Activated naive CD8-positive, alpha-beta T cell (primary cell): ENCODE results near the gene LETM1.

Experiments used
- H3K27ac Mint-ChIP-seq: one replicate; pipeline ENCODE4 v1.8.0; 2021; ENCODE audit warnings: mixed read lengths
- H3K27me3 Mint-ChIP-seq: one replicate; pipeline ENCODE4 v1.8.0; 2021; ENCODE audit warnings: mixed read lengths
- H3K36me3 Mint-ChIP-seq: one replicate; pipeline ENCODE4 v1.8.0; 2021; ENCODE audit warnings: mixed read lengths
- H3K4me1 Mint-ChIP-seq: one replicate; pipeline ENCODE4 v1.8.0; 2021; ENCODE audit warnings: low read depth, mixed read lengths
- H3K4me3 Mint-ChIP-seq: one replicate; pipeline ENCODE4 v1.8.0; 2021; ENCODE audit warnings: mild to moderate bottlenecking, mixed read lengths
- H3K9me3 Mint-ChIP-seq: one replicate; pipeline ENCODE4 v1.8.0; 2021; ENCODE audit warnings: low read depth, mixed read lengths

LETM1 gene

DNA sequence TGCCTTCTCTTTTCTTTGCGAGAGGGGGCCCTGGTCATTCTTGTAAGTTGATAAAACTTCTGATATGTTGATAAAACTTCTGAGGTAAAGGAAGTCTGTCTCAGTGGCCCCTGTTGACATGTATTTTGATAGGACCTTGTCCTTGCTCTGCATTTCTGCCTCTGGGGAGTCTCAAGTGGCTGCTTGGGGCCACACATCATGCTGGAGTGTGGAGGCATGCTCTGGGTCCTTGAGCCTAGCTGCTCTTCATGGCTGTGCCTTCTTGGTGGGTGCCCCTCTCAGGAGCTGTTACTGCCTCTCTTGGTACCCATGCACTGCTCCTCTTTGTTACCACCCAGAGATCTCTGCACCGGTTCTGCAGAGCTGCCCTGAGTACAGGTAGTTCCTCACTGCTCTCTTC lies 29.5 kb upstream of the LETM1 start:
- H3K4me3 Mint-ChIP-seq, result no peak overlapping the region
- no peak overlapping the region for H3K27ac Mint-ChIP-seq
- peaks cover 5% of the 10 kb centered on the region for H3K36me3 Mint-ChIP-seq
- peaks cover 22% of the 10 kb centered on the region for H3K4me1 Mint-ChIP-seq
- H3K27me3 Mint-ChIP-seq, result no peaks in the 10 kb centered on the region
- H3K9me3 Mint-ChIP-seq, result no peaks in the 10 kb centered on the region

GRCh38 chr4:1883583-1883982 lies 27.6 kb upstream of the LETM1 start:
- H3K4me3 Mint-ChIP-seq, result no peak overlapping the region
- H3K27me3 Mint-ChIP-seq, result no peaks in the 10 kb centered on the region
- no peak overlapping the region for H3K27ac Mint-ChIP-seq
- H3K4me1 Mint-ChIP-seq, result peaks cover 27% of the 10 kb centered on the region
- peaks cover 3% of the 10 kb centered on the region for H3K36me3 Mint-ChIP-seq
- H3K9me3 Mint-ChIP-seq, result no peaks in the 10 kb centered on the region

GRCh38 chr4:1882850-1883271 lies 26.9 kb upstream of the LETM1 start:
- H3K9me3 Mint-ChIP-seq, result no peaks in the 10 kb centered on the region
- H3K36me3 Mint-ChIP-seq, result peaks cover 3% of the 10 kb centered on the region
- no peaks in the 10 kb centered on the region for H3K27me3 Mint-ChIP-seq
- H3K4me3 Mint-ChIP-seq, result no peak overlapping the region
- no peak overlapping the region for H3K27ac Mint-ChIP-seq
- H3K4me1 Mint-ChIP-seq, result peaks cover 30% of the 10 kb centered on the region

GRCh38 chr4:1880332-1880731 lies 24.4 kb upstream of the LETM1 start:
- Mint-ChIP-seq H3K4me3 (no peak overlapping the region), H3K27me3 (no peaks in the 10 kb centered on the region), H3K4me1 (peaks cover 27% of the 10 kb centered on the region), H3K36me3 (no peaks in the 10 kb centered on the region), H3K9me3 (no peaks in the 10 kb centered on the region), H3K27ac (no peak overlapping the region)

DNA sequence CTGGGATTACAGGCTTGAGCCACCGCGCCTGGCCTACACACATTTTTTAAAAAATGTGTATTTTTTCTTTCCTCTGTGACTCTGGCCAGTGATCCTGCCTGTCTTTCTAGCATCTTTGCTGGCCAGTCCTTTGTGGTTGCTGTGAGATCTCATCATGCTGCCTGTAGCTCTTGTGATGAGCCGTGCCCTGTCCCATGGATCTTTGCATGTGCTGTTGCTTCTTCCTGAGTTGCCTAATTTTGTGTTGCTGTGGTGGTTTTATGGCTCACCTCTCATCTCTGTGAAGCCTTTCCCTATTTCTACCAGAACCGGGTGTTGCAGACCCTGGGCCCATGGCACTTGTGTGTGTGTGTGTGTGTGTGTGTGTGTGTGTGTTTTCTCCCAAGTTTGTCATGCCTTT lies 23.5 kb upstream of the LETM1 start:
- Mint-ChIP-seq H3K4me1 (peaks cover 29% of the 10 kb centered on the region), H3K4me3 (no peak overlapping the region), H3K36me3 (no peaks in the 10 kb centered on the region), H3K27ac (no peak overlapping the region), H3K9me3 (no peaks in the 10 kb centered on the region), H3K27me3 (no peaks in the 10 kb centered on the region)

- Mint-ChIP-seq H3K27me3 (no peaks in the 10 kb centered on the region), H3K4me1 (peaks cover 44% of the 10 kb centered on the region), H3K27ac (peak overlapping the region; percentile 30), H3K9me3 (no peaks in the 10 kb centered on the region), H3K36me3 (no peaks in the 10 kb centered on the region), H3K4me3 (peak overlapping the region; percentile 61)
Observed at GRCh38 chr4:1874201-1874600, 18.2 kb upstream of the LETM1 start.

DNA sequence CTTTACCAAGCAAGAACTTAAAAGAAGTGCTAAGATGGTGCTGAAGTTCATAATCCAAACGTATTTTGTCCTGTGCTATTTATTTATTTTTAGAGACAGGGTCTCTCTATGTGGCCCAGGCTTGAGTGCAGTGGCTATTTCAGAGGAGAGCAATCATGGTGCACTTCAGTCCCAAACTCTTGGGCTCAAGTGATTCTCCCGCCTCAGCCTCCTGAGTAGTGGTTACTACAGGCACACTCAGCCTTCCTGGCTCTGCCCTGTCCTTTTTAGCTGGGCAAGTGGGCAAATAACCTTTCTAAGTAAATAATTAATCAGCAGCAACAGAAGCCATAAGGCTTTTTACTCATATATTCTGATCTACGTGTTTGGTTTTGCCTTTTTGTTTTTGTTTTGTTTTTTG lies 17.8 kb upstream of the LETM1 start:
- Mint-ChIP-seq H3K27me3 (no peaks in the 10 kb centered on the region), H3K4me1 (peaks cover 42% of the 10 kb centered on the region), H3K36me3 (no peaks in the 10 kb centered on the region), H3K4me3 (peak overlapping the region; percentile 61), H3K27ac (no peak overlapping the region), H3K9me3 (no peaks in the 10 kb centered on the region)

- Mint-ChIP-seq H3K36me3 (no peaks in the 10 kb centered on the region), H3K27me3 (no peaks in the 10 kb centered on the region), H3K27ac (peak overlapping the region; percentile 92), H3K4me3 (peak overlapping the region; percentile 93), H3K4me1 (peaks cover 37% of the 10 kb centered on the region), H3K9me3 (no peaks in the 10 kb centered on the region)
Observed at GRCh38 chr4:1873291-1873690, 17.3 kb upstream of the LETM1 start.

DNA sequence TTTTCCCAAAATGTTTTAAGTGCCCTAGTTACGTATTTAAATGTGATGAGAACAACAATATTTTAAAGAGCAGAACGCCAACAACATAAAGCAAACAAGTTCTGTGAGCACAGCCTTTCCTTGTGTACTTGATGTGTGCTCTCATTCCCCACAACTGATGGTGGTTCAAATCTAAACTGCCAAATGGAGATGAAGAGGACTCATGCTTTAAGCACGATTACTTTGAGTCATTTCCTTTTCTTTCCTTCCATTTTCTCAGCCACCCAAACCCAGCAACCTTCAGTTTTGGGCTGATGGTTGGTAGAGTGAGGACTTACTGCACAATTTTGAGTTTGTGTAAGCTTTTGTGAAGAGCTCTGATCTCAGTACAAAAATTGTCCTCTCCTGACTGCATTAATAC lies 16.9 kb upstream of the LETM1 start:
- Mint-ChIP-seq H3K4me1 (peaks cover 37% of the 10 kb centered on the region), H3K9me3 (no peaks in the 10 kb centered on the region), H3K27ac (peak overlapping the region; percentile 92), H3K4me3 (peak overlapping the region; percentile 93), H3K27me3 (no peaks in the 10 kb centered on the region), H3K36me3 (no peaks in the 10 kb centered on the region)

GRCh38 chr4:1871471-1872021 lies 15.6 kb upstream of the LETM1 start:
- Mint-ChIP-seq H3K9me3 (no peaks in the 10 kb centered on the region), H3K27ac (no peak overlapping the region), H3K4me1 (peaks cover 32% of the 10 kb centered on the region), H3K36me3 (no peaks in the 10 kb centered on the region), H3K27me3 (no peaks in the 10 kb centered on the region), H3K4me3 (peak overlapping the region; percentile 42)

DNA sequence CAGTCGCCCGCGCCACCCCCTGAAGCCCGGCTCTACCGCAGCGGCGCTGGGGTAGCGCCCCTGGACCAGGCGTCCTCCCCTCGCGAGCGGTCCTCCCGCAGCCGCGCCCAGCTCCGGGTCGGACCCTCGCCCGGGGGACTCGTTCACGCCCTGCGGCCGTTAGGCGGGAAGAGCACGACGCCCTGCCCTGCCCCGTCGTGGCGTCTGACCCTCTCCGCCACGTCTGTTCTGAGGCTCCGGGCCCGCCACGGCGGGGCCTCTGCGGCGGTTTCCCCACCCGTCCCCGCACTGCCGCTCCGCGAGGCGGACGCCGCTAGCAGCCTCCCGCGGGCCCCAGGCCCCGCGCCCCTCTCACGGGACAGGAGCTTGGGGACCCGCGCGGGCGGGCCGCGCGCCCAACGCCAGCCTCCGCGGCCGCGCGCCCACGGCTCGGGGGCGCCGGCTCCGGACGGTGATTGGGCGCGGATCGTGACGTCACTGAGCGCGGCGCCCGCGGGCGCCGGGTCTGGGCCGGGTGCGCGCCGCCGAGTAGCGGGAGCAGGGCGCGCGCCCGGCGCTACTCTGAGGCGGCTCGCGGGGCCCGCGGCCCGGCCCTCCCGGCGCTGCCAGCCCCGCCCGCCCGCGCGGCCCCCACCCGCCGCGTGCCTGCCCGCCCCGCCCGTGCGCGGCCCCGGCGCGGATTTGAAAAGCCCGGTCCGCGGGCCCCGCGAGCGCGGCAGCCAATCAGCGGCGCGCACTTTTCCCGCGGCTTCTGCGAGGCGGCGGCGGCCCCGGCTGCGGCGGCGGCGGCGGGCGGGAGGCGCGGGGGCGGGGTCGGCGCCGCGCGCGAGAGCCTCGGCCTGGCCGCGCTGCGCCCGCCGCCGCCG lies 14.9 kb upstream of the LETM1 start, which contains the start of gene NSD2:
TSS of gene NSD2 (plus strand) at position 816 of the 866 bp plus-strand sequence. CDS start 29,262 bp downstream, outside the sequence.
- no peaks in the 10 kb centered on the region for H3K9me3 Mint-ChIP-seq
- H3K4me3 Mint-ChIP-seq, result peak within 1 kb of the TSS; percentile 93
- peak within 1 kb of the TSS; percentile 92 for H3K27ac Mint-ChIP-seq
- peaks cover 32% of the 10 kb centered on the region for H3K4me1 Mint-ChIP-seq
- no peaks in the 10 kb centered on the region for H3K27me3 Mint-ChIP-seq
- no peaks in the 10 kb centered on the region for H3K36me3 Mint-ChIP-seq

- H3K4me1 Mint-ChIP-seq, result peaks cover 32% of the 10 kb centered on the region
- no peaks in the 10 kb centered on the region for H3K9me3 Mint-ChIP-seq
- peak overlapping the region; percentile 84 for H3K4me3 Mint-ChIP-seq
- H3K27ac Mint-ChIP-seq, result peak overlapping the region; percentile 90
- H3K27me3 Mint-ChIP-seq, result no peaks in the 10 kb centered on the region
- no peaks in the 10 kb centered on the region for H3K36me3 Mint-ChIP-seq
Observed at GRCh38 chr4:1870328-1870577, 14.3 kb upstream of the LETM1 start.

GRCh38 chr4:1869530-1870327 lies 13.8 kb upstream of the LETM1 start:
- Mint-ChIP-seq H3K4me1 (peaks cover 32% of the 10 kb centered on the region), H3K27me3 (no peaks in the 10 kb centered on the region), H3K36me3 (no peaks in the 10 kb centered on the region), H3K27ac (peak overlapping the region; percentile 90), H3K9me3 (no peaks in the 10 kb centered on the region), H3K4me3 (peak overlapping the region; percentile 84)

- Mint-ChIP-seq H3K27ac (no peak overlapping the region), H3K9me3 (no peaks in the 10 kb centered on the region), H3K27me3 (no peaks in the 10 kb centered on the region), H3K4me1 (peaks cover 24% of the 10 kb centered on the region), H3K36me3 (no peaks in the 10 kb centered on the region), H3K4me3 (no peak overlapping the region)
Observed at GRCh38 chr4:1868912-1869311, 13.0 kb upstream of the LETM1 start.

DNA sequence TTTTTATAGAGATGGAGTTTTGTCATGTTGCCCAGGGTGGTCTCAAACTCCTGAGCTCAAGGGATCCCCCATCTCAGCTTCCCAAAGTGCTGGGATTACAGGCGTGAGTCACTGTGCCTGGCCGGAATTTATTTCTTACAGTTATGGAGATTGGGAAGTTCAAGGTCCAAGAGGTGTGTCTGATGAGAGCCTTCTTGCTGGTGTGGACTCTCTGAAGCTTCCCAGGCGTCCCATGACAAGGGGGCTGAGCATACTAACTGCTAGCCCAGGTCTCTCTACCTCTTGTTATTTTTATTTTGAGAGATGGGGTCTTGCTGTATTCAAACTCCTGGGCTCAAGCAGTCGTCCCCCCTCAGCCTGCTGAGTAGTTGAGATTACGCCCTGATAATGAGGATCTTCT lies 12.3 kb upstream of the LETM1 start:
- H3K27ac Mint-ChIP-seq, result no peak overlapping the region
- H3K9me3 Mint-ChIP-seq, result no peaks in the 10 kb centered on the region
- no peaks in the 10 kb centered on the region for H3K27me3 Mint-ChIP-seq
- H3K4me1 Mint-ChIP-seq, result peaks cover 22% of the 10 kb centered on the region
- H3K36me3 Mint-ChIP-seq, result no peaks in the 10 kb centered on the region
- no peak overlapping the region for H3K4me3 Mint-ChIP-seq
